Measurements from ENCODE around the gene ELOVL6. TPM values are rescaled to one million over a fixed set of nuclear protein-coding genes. Genes with fewer than 3 reads are reported as not detected.

Gene ELOVL6
- total and polyA plus RNA-seq, 4 donors = 19.5 to 38.8 (median 37.5) TPM

- 90% methylated on average over 3 of the region's 3 CpGs for WGBS
- Histone ChIP-seq H3K27ac (ENCODE audit: low read depth in 1 of 2, low read length in 2 of 2) (peak overlapping the region in 1 of 2 donors; percentile 5), H3K27me3 (ENCODE audit: control insufficient read depth in 4 of 4, insufficient read depth in 4 of 4, low read length in 3 of 4) (no peaks in the 10 kb centered on the region), H3K36me3 (ENCODE audit: control insufficient read depth in 4 of 4, insufficient read depth in 3 of 4, low read depth in 1 of 4, low read length in 3 of 4) (peaks cover 0 to 3% (median 0%) of the 10 kb centered on the region in 4 donors), H3K9me3 (ENCODE audit: control insufficient read depth in 4 of 4, low read length in 3 of 4) (no peaks in the 10 kb centered on the region), H3K4me1 (ENCODE audit: control insufficient read depth in 4 of 4, insufficient read depth in 4 of 4, low read length in 3 of 4) (peaks cover 0 to 6% (median 0%) of the 10 kb centered on the region in 4 donors), H3K4me3 (ENCODE audit: low read depth in 1 of 3, low read length in 3 of 3) (no peak overlapping the region), H3K9ac (ENCODE audit: low read depth in 1 of 2, low read length in 2 of 2) (no peak overlapping the region)
- TF ChIP-seq REST (IDR thresholded peaks at IDR 0.05) = no peak
- no peak for TF ChIP-seq JUND (IDR thresholded peaks at IDR 0.05)
- TF ChIP-seq ATF3 (IDR thresholded peaks at IDR 0.05) = no peak
- no peak for TF ChIP-seq HNF4G (IDR thresholded peaks at IDR 0.05)
- no peak for TF ChIP-seq FOXA2 (IDR thresholded peaks at IDR 0.05)
- no peak for TF ChIP-seq MAX (IDR thresholded peaks at IDR 0.05)
- TF ChIP-seq YY1 (IDR thresholded peaks at IDR 0.05) = no peak
- TF ChIP-seq RAD21 (IDR thresholded peaks at IDR 0.05) = no peak
- TF ChIP-seq EGR1 (IDR thresholded peaks at IDR 0.05; ENCODE audit: low read depth in 2 of 2) = no peak
- TF ChIP-seq SP1 (IDR thresholded peaks at IDR 0.05) = no peak
- TF ChIP-seq FOXA1 (IDR thresholded peaks at IDR 0.05) = no peak
- no peak for TF ChIP-seq RXRA (IDR thresholded peaks at IDR 0.05)
- DNase-seq (ENCODE audit: low spot score) = no peak
These were observed 90.0 kb downstream of the ELOVL6 start for GRCh38 chr4:110108422-110108821.

- Histone ChIP-seq H3K9me3 (ENCODE audit: control insufficient read depth in 4 of 4, low read length in 3 of 4) (no peaks in the 10 kb centered on the region), H3K36me3 (ENCODE audit: control insufficient read depth in 4 of 4, insufficient read depth in 3 of 4, low read depth in 1 of 4, low read length in 3 of 4) (peaks cover 0 to 3% (median 0%) of the 10 kb centered on the region in 4 donors), H3K27ac (ENCODE audit: low read depth in 1 of 2, low read length in 2 of 2) (peak overlapping the region in 1 of 2 donors; percentile 5), H3K4me3 (ENCODE audit: low read depth in 1 of 3, low read length in 3 of 3) (no peak overlapping the region), H3K4me1 (ENCODE audit: control insufficient read depth in 4 of 4, insufficient read depth in 4 of 4, low read length in 3 of 4) (peaks cover 0 to 6% (median 0%) of the 10 kb centered on the region in 4 donors), H3K9ac (ENCODE audit: low read depth in 1 of 2, low read length in 2 of 2) (no peak overlapping the region), H3K27me3 (ENCODE audit: control insufficient read depth in 4 of 4, insufficient read depth in 4 of 4, low read length in 3 of 4) (no peaks in the 10 kb centered on the region)
- peak in 1 of 2 donors; percentile 10 for TF ChIP-seq HNF4A (conservative IDR thresholded peaks at IDR 0.05)
- no peak for TF ChIP-seq ATF3 (IDR thresholded peaks at IDR 0.05)
- no peak for TF ChIP-seq HNF4G (IDR thresholded peaks at IDR 0.05)
- no peak for TF ChIP-seq TAF1 (conservative IDR thresholded peaks at IDR 0.05)
- DNase-seq (ENCODE audit: low spot score) = no peak
These were observed 90.5 kb downstream of the ELOVL6 start for GRCh38 chr4:110107866-110108265.

- Histone ChIP-seq H3K36me3 (ENCODE audit: control insufficient read depth in 4 of 4, insufficient read depth in 3 of 4, low read depth in 1 of 4, low read length in 3 of 4) (peaks cover 0 to 3% (median 0%) of the 10 kb centered on the region in 4 donors), H3K27me3 (ENCODE audit: control insufficient read depth in 4 of 4, insufficient read depth in 4 of 4, low read length in 3 of 4) (no peaks in the 10 kb centered on the region), H3K9me3 (ENCODE audit: control insufficient read depth in 4 of 4, low read length in 3 of 4) (no peaks in the 10 kb centered on the region), H3K4me3 (ENCODE audit: low read depth in 1 of 3, low read length in 3 of 3) (no peak overlapping the region), H3K4me1 (ENCODE audit: control insufficient read depth in 4 of 4, insufficient read depth in 4 of 4, low read length in 3 of 4) (peaks cover 0 to 6% (median 0%) of the 10 kb centered on the region in 4 donors), H3K27ac (ENCODE audit: low read depth in 1 of 2, low read length in 2 of 2) (peak overlapping the region; percentile 67 to 68), H3K9ac (ENCODE audit: low read depth in 1 of 2, low read length in 2 of 2) (peak overlapping the region in 1 of 2 donors; percentile 45)
- no peak for DNase-seq (ENCODE audit: low spot score)
- WGBS = 16% methylated on average over 1 of the region's 1 CpG
- TF ChIP-seq NR2F2 (IDR thresholded peaks at IDR 0.05) (no peak), RAD21 (IDR thresholded peaks at IDR 0.05) (peak; percentile 31 to 38), HNF4G (IDR thresholded peaks at IDR 0.05) (peak; percentile 5), EGR1 (IDR thresholded peaks at IDR 0.05; ENCODE audit: low read depth in 2 of 2) (no peak), FOXA2 (IDR thresholded peaks at IDR 0.05) (peak; percentile 99), FOXA1 (IDR thresholded peaks at IDR 0.05) (peak; percentile 98), GABPA (IDR thresholded peaks at IDR 0.05 in 1 of 2, conservative IDR thresholded peaks at IDR 0.05 in 1 of 2) (no peak), RXRA (IDR thresholded peaks at IDR 0.05) (peak in 1 of 2 donors; percentile 56), ATF3 (IDR thresholded peaks at IDR 0.05) (peak; percentile 86), HNF4A (conservative IDR thresholded peaks at IDR 0.05) (peak; percentile 79 to 85), TAF1 (conservative IDR thresholded peaks at IDR 0.05) (no peak), CTCF (IDR thresholded peaks at IDR 0.05; ENCODE audit: low read depth, low read length, missing input control) (no peak), MAX (IDR thresholded peaks at IDR 0.05) (no peak), YY1 (IDR thresholded peaks at IDR 0.05) (peak; percentile 64), ZBTB33 (IDR thresholded peaks at IDR 0.05) (peak; percentile 30), SP1 (IDR thresholded peaks at IDR 0.05) (peak; percentile 88)
These were observed 91.5 kb downstream of the ELOVL6 start for GRCh38 chr4:110106931-110107296.
